HG02678 (cell line): Measurements from ENCODE around the gene AP2A2.

Experiments
- ATAC-seq: cut with Tn5 transposase; IDR thresholded peaks from one replicate; pipeline ENCODE4 v1.9.1; 2021; ENCODE audit warnings: mild to moderate bottlenecking, moderate library complexity; ENCODE audit not compliant: unreplicated experiment

The AP2A2 gene

GRCh38 chr11:1052133-1053011 is 126.7 kb downstream of the AP2A2 start:
- ATAC-seq = no peak

DNA sequence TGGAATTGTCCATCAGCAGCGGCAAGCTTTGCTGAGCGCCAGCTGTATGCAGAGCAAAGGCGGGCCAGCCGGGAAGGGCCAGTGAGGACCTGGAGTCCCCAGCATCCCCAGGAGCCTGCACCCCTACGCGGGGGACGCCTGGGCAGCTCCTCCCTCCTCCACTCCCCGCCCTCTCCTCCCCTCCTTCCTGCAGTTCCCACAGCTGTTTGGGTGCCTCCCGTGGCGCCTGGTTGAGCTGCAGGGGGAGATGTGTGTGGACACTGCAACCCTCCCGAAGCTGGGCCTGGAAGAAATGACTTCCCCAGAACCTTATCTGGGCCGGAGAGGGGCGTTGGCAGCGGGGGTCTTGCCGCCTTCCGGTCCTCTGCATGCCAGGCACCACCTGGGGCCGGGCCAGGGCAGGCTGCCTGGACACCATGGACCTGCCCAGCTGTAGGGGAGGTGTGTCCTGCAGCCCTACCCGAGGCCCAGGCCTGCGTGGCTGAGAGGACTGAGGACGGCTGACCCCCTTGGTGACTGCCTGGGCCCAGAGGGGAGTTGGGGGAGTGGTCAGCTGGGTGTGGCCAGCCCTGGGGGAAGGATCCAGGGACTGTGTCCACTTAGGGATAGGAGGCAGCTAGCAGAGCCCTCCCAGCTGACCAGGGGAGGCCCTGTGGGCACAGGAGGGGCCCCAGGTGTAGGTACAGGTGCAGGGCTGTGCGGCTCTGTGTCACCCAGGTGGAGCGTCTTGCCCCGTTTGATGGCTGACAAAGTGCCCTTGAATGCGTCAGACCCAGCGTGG is 127.6 kb downstream of the AP2A2 start:
- no peak for ATAC-seq

DNA sequence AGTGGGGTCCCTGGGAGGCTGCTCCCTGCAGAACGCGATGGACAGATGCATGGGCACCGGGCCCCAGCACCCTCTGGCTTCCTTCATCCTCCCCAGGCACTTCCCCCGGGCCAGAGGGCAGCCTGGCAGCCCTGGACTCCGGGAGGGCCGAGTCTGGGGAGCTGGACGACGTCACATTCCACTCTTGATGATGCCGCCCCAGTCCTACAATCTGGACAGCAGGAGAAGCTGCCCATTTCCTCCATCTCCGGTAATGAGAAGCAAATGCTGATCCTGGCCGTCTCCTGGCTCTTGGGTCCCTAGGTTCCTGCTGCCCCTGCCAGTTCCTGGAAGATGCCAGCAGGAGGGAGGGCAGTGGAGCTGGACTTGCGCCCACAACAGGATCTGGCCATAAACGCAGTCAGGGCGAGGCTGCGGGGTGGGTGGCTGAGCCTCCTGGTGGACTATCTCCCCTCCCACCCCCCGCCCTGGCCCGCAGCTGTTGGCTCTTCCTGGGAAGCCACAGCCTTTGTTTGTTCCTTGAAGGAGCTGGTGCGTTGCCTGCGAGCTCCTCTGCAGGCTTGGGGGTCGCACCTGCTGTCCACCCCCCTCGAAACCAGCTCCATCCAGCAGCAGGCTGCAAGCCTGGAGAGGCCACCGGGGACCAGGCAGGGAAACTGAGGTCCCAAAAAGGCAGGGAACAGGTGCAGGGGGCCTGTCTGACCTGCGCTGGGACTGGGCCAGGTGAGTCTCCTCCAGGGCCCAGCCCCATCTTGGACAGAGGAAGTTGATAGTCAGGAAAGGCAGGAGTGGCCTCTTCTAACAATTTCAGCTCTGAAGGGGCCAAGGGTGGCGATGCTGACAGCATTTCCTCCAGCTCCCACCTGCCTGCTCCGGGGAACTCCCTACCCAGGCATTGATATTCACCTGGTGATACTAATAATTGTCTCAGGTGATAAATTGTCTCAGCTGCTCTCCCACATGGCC is 128.8 kb downstream of the AP2A2 start:
- no peak for ATAC-seq

- no peak for ATAC-seq
These were observed 129.5 kb downstream of the AP2A2 start for GRCh38 chr11:1055109-1055703.

DNA sequence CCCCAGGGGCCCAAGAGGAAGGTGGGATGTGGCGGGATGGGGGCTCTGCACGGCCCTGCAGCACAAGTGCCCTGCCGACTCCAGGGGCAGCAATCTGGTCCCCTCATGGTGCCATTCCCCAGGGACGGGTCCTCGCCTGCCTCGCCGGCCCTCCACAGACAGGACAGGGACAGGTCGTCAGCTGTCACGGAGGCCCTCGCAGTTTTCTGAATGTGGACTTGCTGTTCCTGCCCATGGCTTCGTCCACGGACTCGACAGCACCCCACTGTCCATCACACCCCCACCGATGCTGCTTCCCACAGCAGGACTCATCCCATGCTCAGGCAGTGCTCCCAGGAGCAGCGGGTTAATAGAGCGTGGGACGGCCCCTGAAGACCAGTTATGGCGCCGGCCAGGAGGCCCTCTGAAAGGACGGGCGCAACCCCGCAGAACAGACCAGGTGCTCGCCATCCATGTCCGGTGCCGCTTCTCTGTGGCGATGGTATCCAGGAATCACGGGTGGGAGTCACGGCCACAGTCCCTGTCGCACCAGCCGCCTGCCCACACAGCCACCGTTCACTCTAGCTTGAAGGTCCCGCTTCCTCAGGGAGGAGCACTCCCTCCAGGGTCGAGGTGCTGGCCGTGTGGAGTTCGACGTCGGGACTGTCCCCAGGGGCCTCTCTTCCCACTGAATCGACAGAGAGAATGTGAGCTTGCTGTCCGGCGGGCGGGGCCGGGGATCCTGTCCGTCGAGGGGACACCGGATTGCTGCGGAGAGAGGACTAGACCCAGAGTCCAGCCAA is 130.5 kb downstream of the AP2A2 start:
- no peak for ATAC-seq

DNA sequence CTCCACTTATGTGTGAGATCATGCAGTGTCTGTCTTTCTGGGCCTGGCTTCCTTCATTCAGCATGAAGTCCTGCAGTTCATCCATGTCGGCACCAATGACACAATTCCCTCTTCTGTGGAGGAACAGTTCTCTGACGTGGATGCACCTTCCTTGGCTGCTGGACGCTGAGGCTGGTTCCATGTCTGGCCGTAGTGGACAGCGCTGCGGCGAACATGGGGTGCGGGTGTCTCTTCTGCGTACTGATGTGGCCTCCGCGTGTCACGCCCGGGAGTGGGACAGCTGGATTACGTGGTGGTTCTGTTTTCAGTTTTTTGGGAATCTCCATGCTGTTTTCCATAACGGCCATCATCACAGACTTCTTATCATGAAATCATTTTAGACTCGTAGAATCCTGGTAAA is 132.1 kb downstream of the AP2A2 start:
- no peak for ATAC-seq

- ATAC-seq = no peak
These were observed 134.1 kb downstream of the AP2A2 start for GRCh38 chr11:1059759-1060158.

GRCh38 chr11:1060410-1060809 is 134.7 kb downstream of the AP2A2 start:
- no peak for ATAC-seq

- no peak for ATAC-seq
These were observed 135.4 kb downstream of the AP2A2 start for GRCh38 chr11:1060852-1061616.
